ENCODE data around the gene CAMTA1. TPM values are rescaled to one million over a fixed set of nuclear protein-coding genes. Genes with fewer than 3 reads are reported as not detected.

CAMTA1 gene
- polyA plus RNA-seq, 3 donors from 2014 or later, result 52.7 to 89.0 (median 71.0) TPM

DNA sequence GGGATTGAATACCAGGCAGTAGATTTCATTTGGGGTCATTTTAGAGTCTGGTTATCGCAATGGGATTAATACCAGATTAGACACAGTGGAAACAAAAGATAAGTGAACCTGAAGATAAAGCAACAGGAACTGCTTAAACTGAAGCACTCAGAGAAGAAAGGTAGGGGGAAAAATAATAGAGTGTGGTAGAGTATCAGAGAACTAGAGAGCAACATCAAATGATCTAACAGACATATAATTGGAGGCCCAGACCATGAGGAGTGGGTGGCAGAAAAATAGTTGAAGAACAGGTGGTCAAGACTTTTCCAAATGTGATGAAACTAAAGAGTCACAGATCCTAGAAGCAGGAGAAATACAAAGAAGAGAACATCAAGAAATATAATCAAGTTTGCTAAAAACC, 484.3 kb downstream of the CAMTA1 start:
- no peak overlapping the region for H3K27ac Mint-ChIP-seq
- DNase-seq, result no peak
- H3K4me1 Mint-ChIP-seq, result no peaks in the 10 kb centered on the region
- H3K9me3 Mint-ChIP-seq, result peaks cover 5 to 19% (median 15%) of the 10 kb centered on the region in 6 donors
- peaks cover 0 to 5% (median 0%) of the 10 kb centered on the region in 3 donors for H3K36me3 Mint-ChIP-seq
- H3K27me3 Mint-ChIP-seq (ENCODE audit: low read depth in 3 of 3), result peaks cover 2 to 10% (median 6%) of the 10 kb centered on the region in 3 donors
- no peak overlapping the region for H3K4me3 Mint-ChIP-seq

GRCh38 chr1:7274256-7274655, 489.0 kb downstream of the CAMTA1 start:
- H3K4me1 Mint-ChIP-seq, result no peaks in the 10 kb centered on the region
- H3K27ac Mint-ChIP-seq, result no peak overlapping the region
- H3K36me3 Mint-ChIP-seq, result peaks cover 0 to 5% (median 0%) of the 10 kb centered on the region in 3 donors
- H3K4me3 Mint-ChIP-seq, result no peak overlapping the region
- peaks cover 3 to 10% (median 8%) of the 10 kb centered on the region in 3 donors for H3K27me3 Mint-ChIP-seq (ENCODE audit: low read depth in 3 of 3)
- no peak for DNase-seq
- H3K9me3 Mint-ChIP-seq, result peaks cover 3 to 13% (median 6%) of the 10 kb centered on the region in 6 donors

- Mint-ChIP-seq H3K4me1 (no peaks in the 10 kb centered on the region), H3K27ac (no peak overlapping the region), H3K36me3 (no peaks in the 10 kb centered on the region), H3K27me3 (ENCODE audit: low read depth in 3 of 3) (peaks cover 5 to 11% (median 7%) of the 10 kb centered on the region in 3 donors), H3K4me3 (no peak overlapping the region), H3K9me3 (peaks cover 0 to 3% (median 0%) of the 10 kb centered on the region in 6 donors)
- no peak for DNase-seq
Observed at GRCh38 chr1:7278045-7278444, 492.8 kb downstream of the CAMTA1 start.

DNA sequence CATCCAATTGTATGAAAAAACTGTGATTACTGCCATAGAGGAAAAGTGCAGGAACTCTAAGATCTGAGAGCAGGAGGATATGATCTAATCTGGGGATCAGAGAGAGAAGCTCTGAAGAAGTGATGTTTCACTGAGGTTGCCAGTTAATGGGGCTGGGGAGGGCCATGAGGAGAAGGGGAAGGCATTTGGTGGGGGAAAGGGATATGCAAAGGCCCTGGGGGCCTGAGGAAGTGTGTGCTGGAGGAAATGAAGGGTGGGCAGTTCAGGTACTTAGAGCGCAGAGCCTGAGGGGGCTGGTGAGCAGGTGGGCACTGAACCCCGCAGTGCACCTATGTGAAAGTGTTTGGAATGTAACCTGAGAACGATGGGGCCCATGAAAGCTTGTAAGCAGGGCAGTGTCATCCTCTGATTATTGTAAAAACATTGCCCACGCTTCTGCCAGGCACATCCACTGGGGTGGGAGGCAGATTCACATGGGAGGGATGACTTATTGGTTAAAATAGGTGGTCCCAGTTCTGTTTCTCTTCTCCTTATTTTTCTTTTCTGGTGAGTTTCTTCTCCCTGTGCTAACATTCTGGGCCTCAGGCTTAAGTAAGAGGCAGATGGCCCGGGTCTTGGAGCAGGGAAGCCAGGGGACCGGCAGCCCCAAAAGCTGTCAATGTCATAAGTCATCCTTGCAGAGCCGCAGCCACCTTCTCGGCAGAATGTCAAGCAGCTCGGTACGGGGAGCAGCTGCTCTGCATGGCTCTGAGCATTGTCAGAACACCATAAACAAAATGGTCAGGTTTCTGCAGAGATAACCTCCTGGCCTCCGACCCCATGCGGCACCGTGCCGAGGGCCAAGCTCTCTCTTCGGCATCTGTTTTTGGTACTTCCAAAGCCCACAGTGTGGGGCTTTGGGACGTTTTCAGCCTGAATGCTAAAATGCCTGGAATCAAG, 493.8 kb downstream of the CAMTA1 start:
- Mint-ChIP-seq H3K27ac (no peak overlapping the region), H3K4me3 (no peak overlapping the region), H3K4me1 (no peaks in the 10 kb centered on the region), H3K36me3 (no peaks in the 10 kb centered on the region), H3K9me3 (peaks cover 0 to 6% (median 0%) of the 10 kb centered on the region in 6 donors), H3K27me3 (ENCODE audit: low read depth in 3 of 3) (peaks cover 4 to 11% (median 5%) of the 10 kb centered on the region in 3 donors)
- DNase-seq, result no peak

DNA sequence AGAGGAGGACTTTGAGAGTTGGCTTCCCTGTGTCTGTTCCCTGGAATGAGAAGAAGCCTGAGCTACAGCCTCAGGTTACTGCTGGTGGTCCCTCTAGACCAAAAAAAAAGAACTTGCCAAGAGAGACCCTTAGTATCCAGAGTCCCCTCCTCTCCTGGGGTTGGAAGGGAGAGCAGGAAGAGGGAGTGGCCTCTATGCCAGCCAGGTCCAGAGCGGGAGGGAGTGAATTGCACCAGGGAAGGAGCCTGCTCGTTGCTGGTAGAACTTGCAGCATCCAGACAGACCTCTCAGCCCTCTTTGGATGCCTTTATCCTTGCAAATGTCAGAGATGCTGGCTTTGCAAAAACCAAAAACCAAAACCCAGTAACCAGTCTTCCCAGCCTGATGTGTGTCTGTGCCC, 494.5 kb downstream of the CAMTA1 start:
- H3K36me3 Mint-ChIP-seq, result no peaks in the 10 kb centered on the region
- H3K4me1 Mint-ChIP-seq, result no peaks in the 10 kb centered on the region
- no peak overlapping the region for H3K4me3 Mint-ChIP-seq
- peaks cover 0 to 6% (median 0%) of the 10 kb centered on the region in 6 donors for H3K9me3 Mint-ChIP-seq
- DNase-seq, result no peak
- no peak overlapping the region for H3K27ac Mint-ChIP-seq
- peaks cover 4 to 11% (median 5%) of the 10 kb centered on the region in 3 donors for H3K27me3 Mint-ChIP-seq (ENCODE audit: low read depth in 3 of 3)

DNA sequence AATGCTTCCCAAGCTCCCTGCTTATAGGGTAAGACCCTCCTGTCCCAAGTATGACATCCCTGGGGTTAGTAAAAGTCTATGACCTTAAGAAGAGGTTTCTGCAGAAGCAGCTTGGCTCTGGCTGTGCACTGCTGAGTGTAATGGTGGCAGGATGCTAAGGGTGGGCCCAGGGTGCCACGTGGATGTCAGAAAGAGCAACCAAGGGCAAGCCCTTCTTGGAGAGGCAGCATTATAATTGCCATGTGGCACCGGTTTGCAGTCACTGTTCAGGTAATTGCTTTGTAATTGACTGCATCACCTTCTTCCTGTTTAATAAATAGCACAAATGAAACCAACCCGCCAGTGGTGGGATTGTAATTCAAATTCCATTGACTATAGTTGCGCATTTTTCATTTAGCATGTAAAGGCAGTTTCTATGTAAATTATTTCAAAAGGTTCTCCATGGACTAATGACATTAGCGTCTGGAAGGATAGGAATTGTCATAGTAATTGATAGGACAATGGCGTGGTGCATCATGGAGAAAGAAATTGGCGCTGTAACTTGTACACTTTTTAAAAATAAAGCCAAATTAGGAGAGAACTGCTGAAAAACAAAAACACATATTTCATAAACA, 495.2 kb downstream of the CAMTA1 start:
- H3K27ac Mint-ChIP-seq, result no peak overlapping the region
- H3K4me3 Mint-ChIP-seq, result no peak overlapping the region
- no peak for DNase-seq
- H3K9me3 Mint-ChIP-seq, result peaks cover 0 to 6% (median 0%) of the 10 kb centered on the region in 6 donors
- no peaks in the 10 kb centered on the region for H3K36me3 Mint-ChIP-seq
- H3K27me3 Mint-ChIP-seq (ENCODE audit: low read depth in 3 of 3), result peaks cover 4 to 11% (median 5%) of the 10 kb centered on the region in 3 donors
- H3K4me1 Mint-ChIP-seq, result no peaks in the 10 kb centered on the region

GRCh38 chr1:7281821-7282220, 496.6 kb downstream of the CAMTA1 start:
- H3K27me3 Mint-ChIP-seq (ENCODE audit: low read depth in 3 of 3), result peaks cover 4 to 12% (median 5%) of the 10 kb centered on the region in 3 donors
- H3K36me3 Mint-ChIP-seq, result no peaks in the 10 kb centered on the region
- no peak overlapping the region for H3K4me3 Mint-ChIP-seq
- H3K4me1 Mint-ChIP-seq, result no peaks in the 10 kb centered on the region
- H3K27ac Mint-ChIP-seq, result no peak overlapping the region
- DNase-seq, result no peak
- peaks cover 0 to 4% (median 0%) of the 10 kb centered on the region in 6 donors for H3K9me3 Mint-ChIP-seq

- Mint-ChIP-seq H3K9me3 (peaks cover 0 to 3% (median 0%) of the 10 kb centered on the region in 6 donors), H3K27ac (no peak overlapping the region), H3K4me3 (peak overlapping the region in 1 of 5 donors; percentile 43), H3K27me3 (ENCODE audit: low read depth in 3 of 3) (peaks cover 2 to 13% (median 4%) of the 10 kb centered on the region in 3 donors), H3K36me3 (no peaks in the 10 kb centered on the region), H3K4me1 (no peaks in the 10 kb centered on the region)
- DNase-seq, result no peak
Observed at GRCh38 chr1:7284839-7285435, 499.7 kb downstream of the CAMTA1 start.

GRCh38 chr1:7285856-7286454, 500.7 kb downstream of the CAMTA1 start:
- H3K4me3 Mint-ChIP-seq, result no peak overlapping the region
- H3K4me1 Mint-ChIP-seq, result no peaks in the 10 kb centered on the region
- peaks cover 0 to 17% (median 4%) of the 10 kb centered on the region in 3 donors for H3K27me3 Mint-ChIP-seq (ENCODE audit: low read depth in 3 of 3)
- DNase-seq, result no peak
- H3K27ac Mint-ChIP-seq, result no peak overlapping the region
- no peaks in the 10 kb centered on the region for H3K36me3 Mint-ChIP-seq
- H3K9me3 Mint-ChIP-seq, result peaks cover 0 to 3% (median 0%) of the 10 kb centered on the region in 6 donors

DNA sequence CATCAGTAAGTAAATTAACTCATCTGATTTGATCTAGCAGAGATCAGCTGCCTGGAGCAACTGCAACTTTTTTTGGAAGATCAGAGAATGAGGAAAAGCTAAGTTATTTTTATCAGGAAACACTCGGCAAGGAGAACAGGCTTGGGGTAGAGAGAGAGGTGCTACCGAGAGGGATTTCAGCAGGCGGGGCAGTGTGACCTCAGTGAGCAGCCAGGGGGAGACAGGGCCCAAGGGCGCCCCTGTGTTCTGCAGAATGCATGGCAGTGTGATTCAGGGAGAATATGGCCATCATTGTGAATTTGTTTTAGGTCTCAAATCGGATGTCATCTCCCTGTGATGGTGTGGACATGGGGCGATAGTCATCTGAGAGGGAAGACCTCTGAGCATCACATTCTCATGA, 501.8 kb downstream of the CAMTA1 start:
- Mint-ChIP-seq H3K36me3 (no peaks in the 10 kb centered on the region), H3K27me3 (ENCODE audit: low read depth in 3 of 3) (peaks cover 0 to 16% (median 4%) of the 10 kb centered on the region in 3 donors), H3K9me3 (peaks cover 0 to 3% (median 0%) of the 10 kb centered on the region in 6 donors), H3K4me3 (no peak overlapping the region), H3K27ac (no peak overlapping the region), H3K4me1 (no peaks in the 10 kb centered on the region)
- DNase-seq, result no peak

DNA sequence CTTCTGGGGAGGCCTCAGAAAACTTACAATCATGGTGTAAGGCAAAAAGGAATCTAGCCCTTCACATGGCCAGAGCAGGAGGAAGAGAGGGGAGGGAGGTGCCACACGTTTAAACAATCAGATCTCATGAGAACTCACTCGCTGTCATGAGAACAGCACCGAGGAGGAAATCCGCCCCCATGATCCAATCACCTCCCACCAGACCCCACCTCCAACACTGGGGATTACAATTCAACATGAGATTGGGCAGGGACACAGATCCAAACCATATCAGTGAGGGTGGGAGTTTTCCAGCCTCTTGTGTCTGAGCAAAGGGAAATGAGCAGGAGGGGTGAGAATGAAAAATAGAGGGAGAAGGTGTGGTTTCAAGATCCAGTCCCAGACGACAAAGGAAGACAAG, 503.7 kb downstream of the CAMTA1 start:
- peaks cover 0 to 10% (median 4%) of the 10 kb centered on the region in 3 donors for H3K27me3 Mint-ChIP-seq (ENCODE audit: low read depth in 3 of 3)
- no peak overlapping the region for H3K27ac Mint-ChIP-seq
- DNase-seq, result no peak
- H3K9me3 Mint-ChIP-seq, result no peaks in the 10 kb centered on the region
- no peak overlapping the region for H3K4me3 Mint-ChIP-seq
- H3K4me1 Mint-ChIP-seq, result no peaks in the 10 kb centered on the region
- no peaks in the 10 kb centered on the region for H3K36me3 Mint-ChIP-seq

GRCh38 chr1:7289694-7290093, 504.4 kb downstream of the CAMTA1 start:
- Mint-ChIP-seq H3K9me3 (no peaks in the 10 kb centered on the region), H3K27me3 (ENCODE audit: low read depth in 3 of 3) (peaks cover 0 to 10% (median 4%) of the 10 kb centered on the region in 3 donors), H3K4me1 (no peaks in the 10 kb centered on the region), H3K36me3 (no peaks in the 10 kb centered on the region), H3K4me3 (no peak overlapping the region), H3K27ac (no peak overlapping the region)
- no peak for DNase-seq

All from immature natural killer cell (primary cell).